ENCODE results near the gene ZPR1.

ZPR1 gene

GRCh38 chr11:116790167-116791001 is 2.6 kb upstream of the ZPR1 start:
- no peak for TF ChIP-seq CTCF (IDR thresholded peaks at IDR 0.05; ENCODE audit: low read depth, low read length)
- DNase-seq (ENCODE audit: low read depth, low spot score): no peak
- H3K4me3 ChIP-seq (ENCODE audit: low read depth, low read length): no peak overlapping the region
- in situ Hi-C loops (cut with HindIII; ENCODE audit: low sequenced_read_pairs): no loop called here

- in situ Hi-C loops (cut with HindIII; ENCODE audit: low sequenced_read_pairs): no loop called here
- no peak overlapping the region for H3K4me3 ChIP-seq (ENCODE audit: low read depth, low read length)
- DNase-seq (ENCODE audit: low read depth, low spot score): no peak
- no peak for TF ChIP-seq CTCF (IDR thresholded peaks at IDR 0.05; ENCODE audit: low read depth, low read length)
Measured at GRCh38 chr11:116788975-116789374, 1.2 kb upstream of the ZPR1 start.

GRCh38 chr11:116788534-116788933 is 711 bp upstream of the ZPR1 start:
- no peak for TF ChIP-seq CTCF (IDR thresholded peaks at IDR 0.05; ENCODE audit: low read depth, low read length)
- in situ Hi-C loops (cut with HindIII; ENCODE audit: low sequenced_read_pairs): no loop called here
- no peak for DNase-seq (ENCODE audit: low read depth, low spot score)
- H3K4me3 ChIP-seq (ENCODE audit: low read depth, low read length): peak overlapping the region; percentile 80

GRCh38 chr11:116787436-116787785 is 412 bp downstream of the ZPR1 start:
- TF ChIP-seq CTCF (IDR thresholded peaks at IDR 0.05; ENCODE audit: low read depth, low read length): no peak
- no peak for DNase-seq (ENCODE audit: low read depth, low spot score)

GRCh38 chr11:116786966-116787365 is 857 bp downstream of the ZPR1 start:
- no peak for DNase-seq (ENCODE audit: low read depth, low spot score)
- no peak for TF ChIP-seq CTCF (IDR thresholded peaks at IDR 0.05; ENCODE audit: low read depth, low read length)
- peak overlapping the region; percentile 80 for H3K4me3 ChIP-seq (ENCODE audit: low read depth, low read length)
- in situ Hi-C loops (cut with HindIII; ENCODE audit: low sequenced_read_pairs): no loop called here

More at GRCh38 chr11:116787436-116787785, 412 bp downstream of the ZPR1 start:
- in situ Hi-C loops (cut with HindIII; ENCODE audit: low sequenced_read_pairs): no loop called here
- peak overlapping the region; percentile 80 for H3K4me3 ChIP-seq (ENCODE audit: low read depth, low read length)

GRCh38 chr11:116786326-116786725 is 1.5 kb downstream of the ZPR1 start:
- DNase-seq (ENCODE audit: low read depth, low spot score): no peak
- in situ Hi-C loops (cut with HindIII; ENCODE audit: low sequenced_read_pairs): no loop called here
- no peak overlapping the region for H3K4me3 ChIP-seq (ENCODE audit: low read depth, low read length)
- no peak for TF ChIP-seq CTCF (IDR thresholded peaks at IDR 0.05; ENCODE audit: low read depth, low read length)

All from astrocyte of the spinal cord (primary cell).